ENCODE data around the gene ANKRD12. TPM values are rescaled to one million over a fixed set of nuclear protein-coding genes. Genes with fewer than 3 reads are reported as not detected.

Gene ANKRD12
- polyA plus RNA-seq, 1 donor from 2014 or later, result 32.3 TPM

DNA sequence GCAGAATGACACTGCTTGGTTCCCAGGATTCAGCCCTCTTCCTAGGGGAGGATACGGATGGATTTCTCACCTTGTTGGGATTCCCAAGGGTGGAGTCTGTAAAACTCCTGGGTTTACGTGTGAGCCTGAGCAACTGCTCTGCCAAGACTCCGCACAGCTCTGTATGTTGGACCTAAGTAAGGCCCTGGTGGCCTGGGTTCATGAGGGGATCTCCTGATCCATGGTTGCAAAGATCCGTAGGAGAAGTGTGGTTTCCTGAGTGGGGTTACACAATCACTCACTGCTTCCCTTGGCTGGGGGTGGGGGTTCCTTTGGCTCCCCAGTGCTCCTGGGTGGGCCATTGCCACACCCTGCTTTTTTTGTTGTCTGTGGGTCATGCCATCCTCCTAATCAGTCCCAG lies 37.7 kb downstream of the ANKRD12 start:
- H3K36me3 ChIP-seq (ENCODE audit: insufficient read depth, low read length), result no peaks in the 10 kb centered on the region
- no peaks in the 10 kb centered on the region for H4K20me1 ChIP-seq (ENCODE audit: insufficient read depth)
- H3K9ac ChIP-seq (ENCODE audit: low read length), result no peak overlapping the region
- TF ChIP-seq, protein P1, sequence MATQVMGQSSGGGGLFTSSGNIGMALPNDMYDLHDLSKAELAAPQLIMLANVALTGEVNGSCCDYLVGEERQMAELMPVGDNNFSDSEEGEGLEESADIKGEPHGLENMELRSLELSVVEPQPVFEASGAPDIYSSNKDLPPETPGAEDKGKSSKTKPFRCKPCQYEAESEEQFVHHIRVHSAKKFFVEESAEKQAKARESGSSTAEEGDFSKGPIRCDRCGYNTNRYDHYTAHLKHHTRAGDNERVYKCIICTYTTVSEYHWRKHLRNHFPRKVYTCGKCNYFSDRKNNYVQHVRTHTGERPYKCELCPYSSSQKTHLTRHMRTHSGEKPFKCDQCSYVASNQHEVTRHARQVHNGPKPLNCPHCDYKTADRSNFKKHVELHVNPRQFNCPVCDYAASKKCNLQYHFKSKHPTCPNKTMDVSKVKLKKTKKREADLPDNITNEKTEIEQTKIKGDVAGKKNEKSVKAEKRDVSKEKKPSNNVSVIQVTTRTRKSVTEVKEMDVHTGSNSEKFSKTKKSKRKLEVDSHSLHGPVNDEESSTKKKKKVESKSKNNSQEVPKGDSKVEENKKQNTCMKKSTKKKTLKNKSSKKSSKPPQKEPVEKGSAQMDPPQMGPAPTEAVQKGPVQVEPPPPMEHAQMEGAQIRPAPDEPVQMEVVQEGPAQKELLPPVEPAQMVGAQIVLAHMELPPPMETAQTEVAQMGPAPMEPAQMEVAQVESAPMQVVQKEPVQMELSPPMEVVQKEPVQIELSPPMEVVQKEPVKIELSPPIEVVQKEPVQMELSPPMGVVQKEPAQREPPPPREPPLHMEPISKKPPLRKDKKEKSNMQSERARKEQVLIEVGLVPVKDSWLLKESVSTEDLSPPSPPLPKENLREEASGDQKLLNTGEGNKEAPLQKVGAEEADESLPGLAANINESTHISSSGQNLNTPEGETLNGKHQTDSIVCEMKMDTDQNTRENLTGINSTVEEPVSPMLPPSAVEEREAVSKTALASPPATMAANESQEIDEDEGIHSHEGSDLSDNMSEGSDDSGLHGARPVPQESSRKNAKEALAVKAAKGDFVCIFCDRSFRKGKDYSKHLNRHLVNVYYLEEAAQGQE (IDR thresholded peaks at IDR 0.05; ENCODE audit: borderline replicate concordance), result no peak
- no peak for TF ChIP-seq EZH2 (IDR thresholded peaks at IDR 0.05; ENCODE audit: borderline replicate concordance, insufficient read depth, low read length, poor library complexity, severe bottlenecking)
- TF ChIP-seq SMC3 (conservative IDR thresholded peaks at IDR 0.05; ENCODE audit: poor library complexity), result no peak
- no peak for TF ChIP-seq TAF1 (IDR thresholded peaks at IDR 0.05; ENCODE audit: low read depth)
- TF ChIP-seq, protein P2, sequence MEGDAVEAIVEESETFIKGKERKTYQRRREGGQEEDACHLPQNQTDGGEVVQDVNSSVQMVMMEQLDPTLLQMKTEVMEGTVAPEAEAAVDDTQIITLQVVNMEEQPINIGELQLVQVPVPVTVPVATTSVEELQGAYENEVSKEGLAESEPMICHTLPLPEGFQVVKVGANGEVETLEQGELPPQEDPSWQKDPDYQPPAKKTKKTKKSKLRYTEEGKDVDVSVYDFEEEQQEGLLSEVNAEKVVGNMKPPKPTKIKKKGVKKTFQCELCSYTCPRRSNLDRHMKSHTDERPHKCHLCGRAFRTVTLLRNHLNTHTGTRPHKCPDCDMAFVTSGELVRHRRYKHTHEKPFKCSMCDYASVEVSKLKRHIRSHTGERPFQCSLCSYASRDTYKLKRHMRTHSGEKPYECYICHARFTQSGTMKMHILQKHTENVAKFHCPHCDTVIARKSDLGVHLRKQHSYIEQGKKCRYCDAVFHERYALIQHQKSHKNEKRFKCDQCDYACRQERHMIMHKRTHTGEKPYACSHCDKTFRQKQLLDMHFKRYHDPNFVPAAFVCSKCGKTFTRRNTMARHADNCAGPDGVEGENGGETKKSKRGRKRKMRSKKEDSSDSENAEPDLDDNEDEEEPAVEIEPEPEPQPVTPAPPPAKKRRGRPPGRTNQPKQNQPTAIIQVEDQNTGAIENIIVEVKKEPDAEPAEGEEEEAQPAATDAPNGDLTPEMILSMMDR (IDR thresholded peaks at IDR 0.05; ENCODE audit: poor library complexity, severe bottlenecking), result no peak
- no peaks in the 10 kb centered on the region for H3K27me3 ChIP-seq (ENCODE audit: insufficient read depth, low read depth, low read length)
- no peaks in the 10 kb centered on the region for H3K9me2 ChIP-seq (ENCODE audit: insufficient read depth, low read length)
- H3K79me2 ChIP-seq (replicated peaks; ENCODE audit: insufficient read depth, low read length), result peaks cover 6% of the 10 kb centered on the region
- no peak overlapping the region for H2AFZ ChIP-seq (ENCODE audit: low read depth, low read length)
- H3K4me3 ChIP-seq (ENCODE audit: low read length), result no peak overlapping the region
- no peak overlapping the region for H3K27ac ChIP-seq (ENCODE audit: low read length)
- H3K4me2 ChIP-seq (ENCODE audit: low read length), result no peak overlapping the region
- H3F3A ChIP-seq (ENCODE audit: insufficient read depth, low read length, poor library complexity, severe bottlenecking), result no peaks in the 10 kb centered on the region
- no peaks in the 10 kb centered on the region for H3K9me3 ChIP-seq (ENCODE audit: low read length)

DNA sequence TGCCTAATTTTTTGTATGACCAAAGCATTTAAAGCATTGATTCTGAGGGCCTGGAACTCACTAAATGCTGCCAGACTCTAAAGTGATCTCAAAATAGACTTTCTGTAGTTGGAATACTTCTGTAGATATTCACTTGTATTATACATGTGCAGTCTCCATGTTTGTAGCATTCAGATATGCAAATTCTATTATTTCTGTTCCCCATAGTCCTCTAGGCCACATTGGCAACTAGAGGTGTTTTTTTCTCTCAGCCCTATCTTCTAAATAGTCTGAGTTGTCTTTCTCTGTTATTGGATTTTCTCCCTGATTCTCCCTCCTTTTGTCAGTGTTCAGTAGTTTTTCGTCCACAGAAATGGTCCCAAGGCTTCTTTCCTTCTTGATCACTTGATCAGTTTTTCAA lies 38.5 kb downstream of the ANKRD12 start:
- Histone ChIP-seq H4K20me1 (ENCODE audit: insufficient read depth) (no peaks in the 10 kb centered on the region), H3K4me2 (ENCODE audit: low read length) (no peak overlapping the region), H3K27me3 (ENCODE audit: insufficient read depth, low read depth, low read length) (no peaks in the 10 kb centered on the region), H3K79me2 (replicated peaks; ENCODE audit: insufficient read depth, low read length) (peaks cover 13% of the 10 kb centered on the region), H3F3A (ENCODE audit: insufficient read depth, low read length, poor library complexity, severe bottlenecking) (no peaks in the 10 kb centered on the region), H3K4me3 (ENCODE audit: low read length) (no peak overlapping the region), H3K9me3 (ENCODE audit: low read length) (no peaks in the 10 kb centered on the region), H3K9ac (ENCODE audit: low read length) (no peak overlapping the region), H3K27ac (ENCODE audit: low read length) (no peak overlapping the region), H3K36me3 (ENCODE audit: insufficient read depth, low read length) (no peaks in the 10 kb centered on the region), H3K9me2 (ENCODE audit: insufficient read depth, low read length) (no peaks in the 10 kb centered on the region), H2AFZ (ENCODE audit: low read depth, low read length) (no peak overlapping the region)
- TF ChIP-seq, protein P1 (IDR thresholded peaks at IDR 0.05; ENCODE audit: borderline replicate concordance), result no peak
- TF ChIP-seq SMC3 (conservative IDR thresholded peaks at IDR 0.05; ENCODE audit: poor library complexity), result no peak
- TF ChIP-seq POLR2AphosphoS5 (IDR thresholded peaks at IDR 0.05), result no peak
- TF ChIP-seq, protein P2 (IDR thresholded peaks at IDR 0.05; ENCODE audit: poor library complexity, severe bottlenecking), result no peak
- no peak for TF ChIP-seq RAD21 (conservative IDR thresholded peaks at IDR 0.05)
- no peak for TF ChIP-seq TAF1 (IDR thresholded peaks at IDR 0.05; ENCODE audit: low read depth)
- TF ChIP-seq EZH2 (IDR thresholded peaks at IDR 0.05; ENCODE audit: borderline replicate concordance, insufficient read depth, low read length, poor library complexity, severe bottlenecking), result no peak
- no peak for TF ChIP-seq MXI1 (conservative IDR thresholded peaks at IDR 0.05; ENCODE audit: poor library complexity, severe bottlenecking)
- no peak for TF ChIP-seq EP300 (conservative IDR thresholded peaks at IDR 0.05; ENCODE audit: poor library complexity, severe bottlenecking)

Measured in neural cell (in vitro differentiated cells).